ENCODE data around the gene MRPS18A.
"Not testable (repeated sequence)": the region's sequence is repeated elsewhere in the genome, so short reads cannot be mapped to it uniquely, and the experiment has no call there.

MRPS18A gene

DNA sequence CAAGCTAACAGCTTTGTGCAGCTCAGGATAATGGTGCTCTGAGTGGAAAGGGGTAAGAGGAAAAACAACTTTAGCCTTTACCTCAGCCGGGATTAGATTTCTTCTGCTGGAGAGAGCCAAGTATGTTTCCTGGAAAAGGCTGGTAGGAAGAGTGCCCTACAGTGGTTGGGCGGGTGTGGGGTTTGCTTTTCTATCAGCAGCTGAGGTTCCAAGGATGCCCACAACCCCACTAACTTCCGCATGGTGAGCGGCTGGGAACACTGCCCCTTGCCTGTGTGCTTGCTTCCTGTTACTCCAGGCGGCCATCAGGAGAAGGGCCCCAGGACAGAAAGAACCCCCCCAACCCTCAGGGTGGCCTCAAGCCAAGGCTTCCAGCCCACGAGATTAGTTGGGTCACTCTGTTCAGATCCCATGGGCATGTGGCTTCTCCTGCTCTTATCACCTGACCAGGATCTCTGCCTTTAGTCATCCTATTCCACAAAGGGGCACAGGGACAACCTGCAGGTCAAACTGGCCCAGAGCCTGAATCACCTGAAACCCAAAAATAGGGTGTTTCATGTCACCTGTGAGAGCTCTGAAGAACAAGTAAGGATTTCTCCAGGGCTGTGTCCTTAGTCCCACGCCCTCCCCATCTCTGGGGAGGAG is 10.5 kb downstream of the MRPS18A start:
- no peak overlapping the region for H3K4me3 ChIP-seq (ENCODE audit: low read length)
- no peak for DNase-seq (ENCODE audit: low read depth, low spot score)

DNA sequence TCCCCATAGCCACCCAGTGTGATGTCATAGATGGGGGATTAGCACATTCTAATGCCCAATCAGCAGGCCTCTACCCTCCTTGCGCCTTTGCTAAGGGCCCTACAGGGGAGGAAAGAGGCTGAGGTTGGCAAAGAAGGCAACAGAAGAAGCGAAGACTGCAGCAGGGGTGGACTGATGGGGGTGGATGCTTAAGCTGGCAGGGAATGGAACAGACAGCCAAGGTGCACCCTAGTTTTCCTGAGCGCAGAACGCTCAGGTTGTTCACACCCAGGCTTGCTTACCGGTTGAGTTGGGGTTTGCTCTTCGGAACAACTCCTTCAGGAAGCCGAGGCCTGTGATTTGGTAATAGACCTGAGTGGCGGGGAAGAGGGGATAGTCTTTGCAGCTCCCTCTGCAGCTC is 12.7 kb downstream of the MRPS18A start:
- H3K4me3 ChIP-seq (ENCODE audit: low read length), result no peak overlapping the region
- DNase-seq (ENCODE audit: low read depth, low spot score), result no peak

DNA sequence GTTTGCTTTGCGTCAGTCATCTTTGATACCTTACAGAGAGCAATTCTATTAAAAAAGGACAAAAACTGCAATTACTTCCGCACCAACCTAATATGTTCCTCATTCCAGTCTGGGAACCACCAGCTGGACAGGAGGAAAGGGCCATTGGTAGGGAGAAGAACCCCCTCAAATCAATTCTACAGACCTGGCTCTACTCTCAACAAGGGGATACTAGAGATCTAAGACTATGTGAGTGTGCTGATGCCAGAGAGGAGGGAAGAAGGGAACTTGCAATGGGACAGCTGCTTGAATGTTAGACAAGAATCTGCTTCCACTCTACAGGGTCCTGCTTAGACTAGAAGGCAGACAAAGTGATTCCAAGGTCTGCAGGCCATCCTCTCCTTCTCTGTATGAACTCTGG is 13.3 kb downstream of the MRPS18A start:
- H3K4me3 ChIP-seq (ENCODE audit: low read length), result no peak overlapping the region
- no peak for DNase-seq (ENCODE audit: low read depth, low spot score)

DNA sequence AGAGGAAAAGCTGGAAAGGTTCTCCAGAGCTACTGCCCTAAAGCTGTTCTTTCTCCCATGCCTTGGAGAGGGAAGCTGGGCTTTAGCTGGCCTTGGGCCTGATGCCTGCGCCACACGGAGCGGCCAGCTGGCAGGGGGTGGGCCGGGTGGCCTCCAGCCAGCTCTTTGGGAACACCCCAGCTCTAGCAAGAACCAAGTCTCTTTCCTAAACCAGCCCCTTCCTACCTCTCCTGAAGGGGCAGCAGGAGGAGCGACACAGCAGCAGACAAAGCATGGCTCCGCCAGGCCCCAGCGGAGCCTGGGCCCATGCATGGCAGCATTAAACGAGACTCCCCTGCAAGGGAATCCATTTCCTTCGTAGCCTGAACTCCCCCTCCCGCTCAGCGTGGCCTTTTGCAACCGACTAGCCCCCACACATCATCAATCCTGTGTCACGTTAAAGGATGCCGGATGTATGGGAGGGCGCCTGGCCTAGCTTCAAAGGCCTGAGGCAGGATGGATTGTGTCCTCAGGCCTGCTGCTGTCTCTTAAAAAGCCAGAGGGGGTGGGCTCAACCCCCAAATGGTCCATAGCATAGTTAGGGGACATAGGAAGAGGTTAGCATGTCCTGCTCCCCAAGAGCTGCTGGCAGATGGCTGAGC is 14.0 kb downstream of the MRPS18A start:
- no peak for DNase-seq (ENCODE audit: low read depth, low spot score)
- H3K4me3 ChIP-seq (ENCODE audit: low read length), result no peak overlapping the region

DNA sequence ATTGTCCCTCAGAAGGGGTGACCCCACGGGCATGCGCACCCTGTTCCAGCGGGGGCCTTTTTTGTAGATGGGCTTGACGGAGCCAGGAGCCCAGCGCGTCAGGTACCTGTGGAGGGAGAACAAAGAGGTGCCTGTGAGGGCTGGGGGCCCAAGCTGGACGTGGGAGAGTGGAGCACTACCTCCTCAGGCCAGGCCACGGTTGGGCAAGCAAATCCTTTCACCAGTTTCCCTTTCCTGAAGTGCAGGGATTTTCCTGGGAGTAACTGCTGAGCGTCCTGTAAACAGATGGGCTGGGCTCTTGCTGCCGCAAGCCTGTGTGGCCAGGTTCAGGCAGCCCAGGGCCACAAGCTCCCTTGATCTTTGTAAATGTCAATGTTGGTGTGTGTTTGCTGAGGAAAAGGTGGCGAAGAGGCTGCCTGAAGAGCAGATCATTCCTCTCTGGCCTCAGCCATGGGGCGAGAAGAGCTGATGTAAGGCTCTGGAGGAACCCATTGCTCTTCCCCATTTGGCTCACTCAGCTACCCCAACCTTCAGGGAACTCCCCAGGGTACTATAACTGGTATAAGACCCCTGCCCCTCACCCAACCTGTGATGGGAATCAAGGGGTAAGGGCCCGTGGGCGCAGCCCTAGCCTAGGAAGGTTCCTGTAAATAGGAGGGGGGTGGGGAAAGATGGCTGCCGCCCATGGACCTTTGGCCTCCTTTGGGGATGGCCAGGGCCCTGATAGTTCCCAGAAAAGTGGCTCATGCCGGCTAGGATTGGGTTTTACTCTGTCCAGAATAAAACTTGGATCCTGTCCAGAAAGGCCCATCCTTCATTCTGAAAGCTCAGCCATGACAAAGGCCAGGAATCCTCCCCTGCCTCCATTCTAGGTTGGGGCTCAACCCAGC is 15.5 kb downstream of the MRPS18A start:
- H3K4me3 ChIP-seq (ENCODE audit: low read length), result no peak overlapping the region
- DNase-seq (ENCODE audit: low read depth, low spot score), result no peak

DNA sequence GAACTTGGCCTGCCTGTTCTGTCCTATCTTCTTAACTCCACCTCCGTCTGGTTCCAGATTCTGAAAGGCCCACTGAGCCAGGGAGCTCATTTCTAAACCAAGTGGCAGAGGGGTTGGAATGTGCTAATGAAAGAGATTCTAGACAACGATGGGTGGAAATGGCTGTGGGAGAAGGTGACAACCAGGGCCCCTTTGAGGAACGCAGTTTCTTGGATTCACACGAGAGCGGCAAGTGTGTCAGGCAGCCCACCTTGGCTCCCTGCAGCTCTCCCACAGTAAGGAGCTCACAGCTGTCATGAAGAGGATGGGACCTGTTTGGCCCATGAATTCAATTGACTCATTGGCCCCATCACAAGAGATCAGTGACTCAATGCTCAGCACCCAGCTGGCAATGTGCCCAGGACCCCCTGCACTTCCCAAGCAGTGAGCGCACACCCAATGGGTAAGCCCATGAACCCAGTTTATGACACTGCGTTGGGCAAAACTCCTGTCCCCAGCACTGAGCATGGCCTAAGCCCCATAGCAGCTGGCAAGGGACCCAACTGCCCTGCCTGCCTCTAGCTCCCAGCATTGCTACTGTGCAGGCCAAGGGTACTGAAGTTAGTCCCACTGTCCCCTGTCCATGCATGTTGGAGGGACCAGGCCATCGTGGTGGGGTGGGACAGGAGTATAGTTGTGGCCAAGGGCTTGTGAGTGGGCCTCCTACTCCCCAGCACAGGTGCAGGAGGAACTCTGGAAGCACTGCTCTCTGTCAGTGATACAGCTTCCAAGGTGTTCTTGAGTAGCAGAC is 16.4 kb downstream of the MRPS18A start:
- DNase-seq (ENCODE audit: low read depth, low spot score), result no peak
- no peak overlapping the region for H3K4me3 ChIP-seq (ENCODE audit: low read length)

DNA sequence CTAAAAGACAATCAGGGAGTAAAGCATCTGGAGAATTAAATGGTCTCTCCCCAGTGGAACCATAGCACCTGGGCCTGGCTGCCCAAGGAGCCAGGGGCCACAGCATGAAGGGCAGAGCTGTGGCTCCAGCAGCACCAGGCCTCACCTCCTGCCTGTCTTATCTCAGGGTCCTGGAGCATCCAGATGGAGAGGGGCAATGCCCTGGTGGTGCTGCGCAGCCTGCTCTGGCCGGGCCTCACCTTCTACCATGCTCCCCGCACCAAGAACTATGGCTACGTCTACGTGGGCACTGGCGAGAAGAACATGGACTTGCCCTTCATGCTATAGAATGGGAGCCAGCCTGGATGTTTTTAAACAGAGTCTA is 17.0 kb downstream of the MRPS18A start:
- DNase-seq (ENCODE audit: low read depth, low spot score), result no peak
- H3K4me3 ChIP-seq (ENCODE audit: low read length), result no peak overlapping the region

DNA sequence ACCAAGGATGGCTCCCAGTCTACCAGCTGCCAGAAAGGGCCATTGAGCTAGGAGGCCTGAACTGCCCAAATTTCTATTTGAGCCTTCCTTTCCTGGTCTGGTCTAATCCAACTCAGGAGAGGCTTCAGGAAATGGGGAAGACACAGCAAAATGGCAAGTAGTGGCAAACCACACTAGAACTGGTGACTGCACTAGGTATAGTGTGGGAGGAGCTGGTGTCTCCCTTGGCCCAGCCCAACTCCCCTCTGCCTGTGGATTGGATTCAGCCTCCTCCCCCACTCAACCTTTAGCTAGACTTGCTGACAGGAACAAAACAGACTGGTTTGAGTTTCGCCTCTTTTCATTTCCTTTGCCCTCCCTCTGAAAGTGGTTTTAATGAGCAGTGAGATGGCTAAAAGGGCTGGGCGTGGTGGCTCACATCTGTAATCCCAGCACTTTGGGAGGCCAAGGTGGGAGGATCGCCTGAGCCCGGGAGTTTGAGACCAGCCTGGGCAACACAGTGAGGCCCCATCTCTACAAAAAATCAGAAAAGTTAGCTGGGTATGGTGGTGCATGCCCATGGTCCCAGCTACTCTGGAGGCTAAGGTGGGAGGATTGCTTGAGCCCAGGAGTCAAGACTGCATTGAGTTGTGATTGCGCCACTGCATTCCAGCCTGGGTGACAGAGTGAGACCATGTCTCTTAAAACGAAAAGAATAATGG is 17.5 kb downstream of the MRPS18A start:
- no peak overlapping the region for H3K4me3 ChIP-seq (ENCODE audit: low read length)
- peak; percentile 28 for DNase-seq (ENCODE audit: low read depth, low spot score)

DNA sequence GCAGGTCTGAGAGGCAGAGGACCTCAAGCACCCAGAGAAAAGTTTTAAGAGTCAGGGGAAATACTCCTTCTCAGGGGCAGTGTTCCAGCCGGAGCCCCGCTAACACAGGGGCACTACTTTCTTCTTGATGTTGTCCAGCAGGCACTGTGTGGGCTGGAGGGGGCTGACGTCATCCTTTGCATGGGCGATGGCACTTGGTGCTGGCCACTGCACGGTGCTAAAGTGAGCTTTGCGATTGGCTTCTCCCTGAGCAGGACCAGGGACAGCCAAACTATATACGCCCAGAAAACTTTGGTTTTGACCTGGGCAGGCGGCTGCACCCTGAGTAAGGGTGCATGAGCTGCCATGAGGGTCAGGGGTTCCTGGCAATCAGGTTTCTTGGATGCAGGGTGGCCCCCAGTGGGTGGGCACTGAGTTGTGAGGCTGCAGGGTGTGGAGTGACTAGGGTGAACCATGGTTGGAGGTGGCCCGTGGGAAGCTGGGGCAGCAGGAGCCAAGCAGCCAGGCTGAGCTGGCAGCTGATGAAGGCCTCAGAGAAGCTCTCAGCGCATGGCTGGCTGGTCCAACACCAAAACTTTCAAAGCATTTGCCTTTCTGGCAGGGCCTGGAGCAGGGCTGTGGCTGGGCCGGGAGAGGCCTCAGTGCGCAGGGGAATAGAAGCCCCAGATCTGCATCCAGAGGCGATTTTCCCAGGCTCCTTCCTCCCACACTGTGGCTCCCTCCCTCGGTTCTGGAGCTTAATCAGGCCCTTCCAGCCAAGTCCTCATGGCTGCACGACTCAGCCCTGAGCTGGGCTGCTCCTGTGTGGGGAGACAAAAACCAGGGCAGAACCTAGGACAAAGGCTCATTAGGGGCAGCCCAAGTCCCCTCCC is 18.3 kb downstream of the MRPS18A start:
- no peak for DNase-seq (ENCODE audit: low read depth, low spot score)
- no peak overlapping the region for H3K4me3 ChIP-seq (ENCODE audit: low read length)

DNA sequence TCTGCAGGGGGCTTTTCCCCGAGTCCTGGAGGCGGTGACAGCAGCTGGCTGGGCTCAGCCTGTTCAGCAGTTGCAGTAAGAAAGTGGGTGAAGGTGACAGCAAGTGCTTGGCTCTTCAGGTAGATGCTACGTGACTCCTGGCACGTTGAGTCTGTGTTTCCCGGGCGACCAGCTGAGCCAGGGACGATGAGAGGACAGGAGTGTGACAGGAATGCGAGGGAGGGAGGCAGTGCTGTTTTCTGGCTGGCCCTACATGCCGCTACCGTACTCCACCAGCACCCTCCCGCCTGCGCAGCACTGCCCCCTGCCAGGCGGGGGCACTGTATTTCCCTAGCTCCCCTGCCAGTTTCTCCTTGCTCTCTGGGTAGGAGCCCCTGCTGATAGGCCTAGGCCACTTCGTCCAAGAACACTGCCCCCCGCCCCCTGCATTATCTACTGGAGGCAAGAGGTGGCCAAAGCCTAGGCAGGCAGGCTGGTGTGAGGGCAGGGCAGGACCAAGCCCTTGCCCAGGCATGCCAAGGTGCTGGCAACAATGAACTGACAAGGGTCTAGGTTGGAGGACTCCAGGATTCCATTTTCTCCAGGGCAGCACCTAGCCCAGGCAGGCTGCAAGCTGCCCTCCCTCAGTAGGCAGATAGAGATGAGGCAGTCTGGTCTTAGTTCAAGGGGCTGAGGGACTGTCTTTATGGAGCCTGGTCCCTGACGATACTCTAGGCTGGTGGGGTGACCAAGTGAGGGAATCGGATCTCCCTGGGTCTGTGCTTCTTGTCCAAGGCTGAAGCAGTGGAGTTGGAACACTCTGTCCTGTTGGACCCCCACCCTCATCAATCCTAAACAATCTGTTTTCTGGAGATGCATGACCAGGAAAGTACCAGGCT is 19.2 kb downstream of the MRPS18A start:
- DNase-seq (ENCODE audit: low read depth, low spot score), result no peak

DNA sequence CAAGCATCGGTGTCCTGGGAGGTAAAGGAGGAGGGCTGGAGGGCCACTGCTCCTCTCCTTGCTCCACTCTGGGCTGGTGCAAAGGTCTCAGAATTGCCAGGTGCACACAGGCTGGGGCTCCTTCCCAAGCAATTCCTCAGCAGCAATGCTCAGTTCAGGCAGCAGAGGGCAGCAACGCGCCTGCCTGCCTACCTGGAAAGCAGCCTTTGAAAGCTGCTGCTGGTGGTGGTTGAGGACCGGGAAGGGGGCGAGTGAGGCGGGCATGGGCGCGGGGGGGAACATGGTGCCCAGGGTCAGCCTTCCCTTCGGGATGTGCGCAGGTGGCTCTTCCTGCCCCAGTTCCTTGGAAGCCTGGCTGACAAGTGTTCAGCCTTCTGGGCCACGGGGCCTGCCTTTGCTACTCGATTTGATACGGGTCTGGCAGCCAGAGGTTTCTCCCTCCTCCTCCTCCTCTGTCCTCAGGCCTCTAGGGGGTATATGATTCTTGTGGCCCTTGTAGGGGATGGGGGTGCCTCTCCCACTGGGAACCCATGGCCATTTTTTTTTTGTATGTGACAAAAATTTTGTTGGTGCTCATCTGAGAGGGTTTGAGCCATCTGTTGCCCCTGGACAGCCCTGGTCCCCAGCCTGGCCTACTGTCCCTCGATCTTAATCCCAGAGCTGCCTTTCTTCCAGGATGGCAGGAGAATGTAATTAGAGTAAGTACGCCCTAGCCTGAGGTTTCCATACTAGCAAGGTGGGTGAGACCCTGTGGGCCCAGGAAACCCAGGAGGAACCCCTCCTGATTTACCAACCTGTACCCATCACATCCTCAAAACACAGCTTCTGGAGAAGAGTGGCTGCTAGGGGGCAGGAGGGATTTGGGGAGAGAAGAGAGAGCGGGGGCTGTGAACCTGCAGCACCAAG is 20.1 kb downstream of the MRPS18A start:
- no peak overlapping the region for H3K4me3 ChIP-seq (ENCODE audit: low read length)

More for the DNA sequence above, 19.2 kb downstream of the MRPS18A start:
- no peak overlapping the region for H3K4me3 ChIP-seq (ENCODE audit: low read length)

DNA sequence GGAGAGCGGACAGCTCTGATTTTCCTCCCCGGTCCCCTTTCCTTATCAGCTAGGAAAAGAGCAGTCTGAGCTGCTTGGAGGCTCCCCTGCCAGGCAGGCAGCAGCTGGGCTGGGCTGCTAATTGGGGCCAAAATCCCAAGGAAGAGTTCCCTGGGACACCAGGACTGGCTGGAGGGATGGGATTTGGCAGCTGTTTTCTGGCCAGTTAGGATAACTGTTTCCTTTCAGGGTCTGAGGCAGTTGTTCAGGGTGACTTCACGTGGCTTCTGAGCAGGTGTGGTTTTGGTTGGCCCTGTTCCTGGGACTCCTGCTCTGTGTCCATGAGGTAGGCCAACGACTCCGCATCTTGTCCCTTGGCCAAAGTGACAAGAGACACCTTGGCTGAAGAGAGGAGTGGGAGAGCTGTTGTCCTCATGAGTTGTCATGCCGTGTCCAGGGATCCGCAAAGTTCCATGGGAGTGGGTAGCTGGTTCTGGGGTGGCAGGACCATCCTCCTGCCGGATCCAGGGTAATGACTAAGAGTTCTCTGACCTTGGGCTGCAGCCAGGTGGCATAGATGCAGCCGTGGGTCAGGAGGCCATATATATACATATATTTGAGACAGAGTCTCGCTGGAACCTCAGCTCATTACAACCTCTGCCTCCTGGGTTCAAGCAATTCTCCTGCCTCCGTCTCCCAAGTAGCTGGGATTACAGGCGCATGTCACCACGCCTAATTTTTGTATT is 21.2 kb downstream of the MRPS18A start:
- no peak for DNase-seq (ENCODE audit: low read depth, low spot score)
- H3K4me3 ChIP-seq (ENCODE audit: low read length), result no peak overlapping the region

More for the DNA sequence above, 20.1 kb downstream of the MRPS18A start:
- DNase-seq (ENCODE audit: low read depth, low spot score), result peak; percentile 64

DNA sequence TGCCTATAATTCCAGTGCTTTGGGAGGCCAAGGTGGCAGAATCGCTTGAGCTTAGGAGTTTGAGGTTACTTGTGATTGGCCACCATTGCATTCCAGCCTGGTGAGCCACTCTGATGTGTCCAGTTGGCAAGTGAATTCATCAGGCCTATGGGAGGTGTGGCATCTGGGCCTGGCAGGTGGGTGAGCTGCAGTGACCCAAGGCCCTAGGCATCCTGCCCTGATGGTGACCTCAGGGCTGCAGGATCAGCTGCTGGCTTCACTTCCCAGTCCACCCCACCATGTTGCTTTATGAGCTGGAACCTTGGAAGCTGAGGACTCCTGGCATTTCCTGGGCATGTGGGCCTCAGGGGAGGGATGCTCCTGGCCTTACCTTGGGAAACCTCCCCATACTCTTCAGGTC is 22.2 kb downstream of the MRPS18A start:
- DNase-seq (ENCODE audit: low read depth, low spot score), result no peak
- no peak overlapping the region for H3K4me3 ChIP-seq (ENCODE audit: low read length)

DNA sequence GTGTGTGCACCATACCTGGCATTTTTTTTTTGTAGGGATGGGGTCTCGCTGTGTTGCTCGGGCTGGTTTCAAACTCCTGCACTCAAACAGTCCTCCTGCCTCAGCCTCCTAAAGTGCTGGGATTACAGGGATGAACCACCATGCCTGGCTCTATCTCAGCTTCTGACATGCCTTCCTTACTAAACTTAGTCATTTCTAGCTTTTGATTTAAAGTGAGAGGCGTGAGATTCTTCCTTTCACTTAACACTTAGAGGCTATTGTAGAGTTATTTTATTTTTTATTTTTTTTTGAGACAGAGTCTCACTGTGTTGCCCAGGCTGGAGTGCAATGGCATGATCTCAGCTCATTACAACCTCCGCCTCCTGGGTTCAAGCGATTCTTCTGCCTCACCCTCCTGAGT is 24.6 kb downstream of the MRPS18A start:
- H3K4me3 ChIP-seq (ENCODE audit: low read length); DNase-seq (ENCODE audit: low read depth, low spot score): not testable (repeated sequence)

DNA sequence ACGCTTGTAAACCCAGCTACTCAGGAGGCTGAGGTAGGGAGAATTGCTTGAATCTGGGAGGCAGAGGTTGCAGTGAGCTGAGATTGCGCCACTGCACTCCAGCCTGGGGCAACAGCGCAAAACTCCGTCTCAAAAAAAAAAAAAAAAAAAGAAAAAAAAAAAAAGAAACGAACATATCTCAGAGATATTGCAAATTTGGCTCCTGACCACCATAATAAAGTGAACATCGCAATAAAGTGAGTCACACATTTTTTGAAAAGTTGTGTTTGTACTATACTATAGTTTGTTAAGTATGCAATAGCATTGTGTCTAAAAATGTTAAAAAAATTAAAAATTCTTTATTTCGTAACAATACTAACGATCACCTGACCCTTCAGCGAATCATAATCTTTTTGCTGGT is 29.4 kb downstream of the MRPS18A start:
- DNase-seq (ENCODE audit: low read depth, low spot score), result no peak
- no peak overlapping the region for H3K4me3 ChIP-seq (ENCODE audit: low read length)
